Erythroblast (primary cell): ENCODE results near the gene ZNF697.

Experiments used
- GATA1 ChIP-seq: IDR thresholded peaks from 2 replicates; pipeline ENCODE4 v1.6.1; 2011; ENCODE audit warnings: low read depth, mild to moderate bottlenecking, control low read depth, low read length, moderate library complexity
- POLR2A ChIP-seq: IDR thresholded peaks from 2 replicates; pipeline ENCODE4 v1.6.1; 2011; ENCODE audit warnings: mild to moderate bottlenecking, low read length

GRCh38 chr1:119582801-119583200 lies 65.3 kb downstream of the ZNF697 start:
- TF ChIP-seq POLR2A, result no peak
- TF ChIP-seq GATA1, result no peak
